GM20431 (cell line): Measurements from ENCODE around the gene NAP1L5.

Source experiments
- in situ Hi-C: fragments of 300-500 bp; cut with MseI, MboI; formaldehyde crosslinking; loops from one replicate; pipeline ENCODE4 v1.15.0; 2020; ENCODE audit warnings: low sequenced_read_pairs; ENCODE audit not compliant: unreplicated experiment

Gene NAP1L5

GRCh38 chr4:88697588-88698329 is at the start of gene NAP1L5:
TSS of gene NAP1L5 (minus strand) at chr4:88697829. CDS start at chr4:88697754, 75 bp downstream.
- in situ Hi-C loops, result no loop called here

- in situ Hi-C loops, result no loop called here
Observed at GRCh38 chr4:88747351-88747750, 49.7 kb upstream of the NAP1L5 start.

DNA sequence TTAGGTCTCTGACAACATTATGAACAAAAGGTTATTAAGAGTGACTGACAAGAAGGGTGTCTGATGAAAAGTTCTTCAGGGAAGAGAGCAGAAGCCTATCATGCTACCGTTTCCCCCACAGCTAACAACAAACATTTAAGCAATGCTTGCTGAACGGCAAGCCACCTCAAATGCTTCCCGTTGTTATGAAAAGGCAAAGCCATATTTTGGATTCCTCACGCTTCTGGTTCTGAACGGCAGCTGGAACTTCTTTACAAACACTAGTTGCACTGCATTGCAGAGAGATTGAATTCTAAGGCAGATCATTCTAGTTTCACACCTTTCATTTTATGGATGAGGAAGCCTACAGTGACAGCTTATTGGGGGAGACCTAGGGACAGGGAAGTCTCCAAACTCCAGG is 48.6 kb upstream of the NAP1L5 start:
- in situ Hi-C loops, result no loop called here

- in situ Hi-C loops, result no loop called here
Observed at GRCh38 chr4:88745581-88746163, 48.0 kb upstream of the NAP1L5 start.

DNA sequence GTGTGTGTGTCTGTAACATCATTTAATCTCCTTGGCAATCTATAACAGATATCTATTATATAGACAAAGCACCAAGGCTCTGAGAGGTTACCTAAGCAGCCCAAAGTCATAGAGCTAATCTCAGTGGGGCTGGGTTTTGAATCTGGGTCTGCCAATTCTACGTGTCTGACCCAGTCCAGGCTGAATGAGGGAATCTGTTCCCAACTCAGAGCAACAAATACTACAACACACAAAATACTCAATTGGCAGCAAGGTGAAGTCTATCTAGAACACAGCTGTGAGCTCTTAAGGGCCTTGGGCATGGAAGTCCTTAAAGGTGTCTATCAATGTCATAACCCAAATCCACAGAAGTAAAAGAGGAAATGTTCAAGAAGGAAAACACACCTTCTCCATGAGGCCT is 47.5 kb upstream of the NAP1L5 start:
- in situ Hi-C loops, result no loop called here

GRCh38 chr4:88744609-88745008 is 47.0 kb upstream of the NAP1L5 start:
- in situ Hi-C loops, result no loop called here

GRCh38 chr4:88743696-88744095 is 46.1 kb upstream of the NAP1L5 start:
- in situ Hi-C loops, result no loop called here

DNA sequence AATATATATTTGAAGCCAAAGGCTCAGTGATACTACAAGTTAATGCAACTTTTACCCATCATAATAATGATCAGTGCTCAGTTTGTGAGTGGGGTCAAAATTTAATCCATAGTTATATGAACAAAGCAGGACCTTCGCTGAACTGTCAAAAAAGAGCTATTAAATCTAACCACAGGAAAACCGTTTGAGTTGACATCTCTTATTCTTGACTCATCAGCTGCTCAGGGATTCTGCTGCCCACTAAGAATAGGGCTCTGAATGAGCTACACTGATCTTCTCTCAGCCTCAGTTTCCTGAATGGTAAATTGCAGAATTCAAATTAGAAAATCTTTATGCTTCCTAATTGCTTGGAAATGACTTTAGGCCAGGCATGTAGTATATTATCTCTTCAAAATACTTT is 44.9 kb upstream of the NAP1L5 start:
- in situ Hi-C loops, result no loop called here

- in situ Hi-C loops, result no loop called here
Observed at GRCh38 chr4:88738180-88738579, 40.6 kb upstream of the NAP1L5 start.

- in situ Hi-C loops, result no loop called here
Observed at GRCh38 chr4:88737307-88737941, 39.8 kb upstream of the NAP1L5 start.

DNA sequence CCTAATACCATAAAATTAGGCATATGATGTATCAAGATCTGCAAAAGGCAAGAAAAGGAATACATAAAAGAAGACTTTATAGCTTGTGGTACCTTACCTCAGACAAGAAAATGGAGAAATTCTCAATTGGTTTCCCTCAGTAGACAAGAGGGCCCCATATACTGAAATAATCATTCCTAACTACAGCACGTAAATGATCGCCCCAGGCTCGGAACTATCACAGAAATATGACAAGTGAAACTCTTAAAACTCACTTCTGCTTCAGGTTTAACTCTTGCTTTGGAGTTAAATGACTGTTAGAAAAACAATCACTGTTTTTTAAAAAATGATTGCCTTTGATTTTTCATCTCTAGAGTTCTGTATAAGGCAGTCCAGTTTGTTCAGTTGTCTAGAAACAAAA is 38.6 kb upstream of the NAP1L5 start:
- in situ Hi-C loops, result no loop called here

DNA sequence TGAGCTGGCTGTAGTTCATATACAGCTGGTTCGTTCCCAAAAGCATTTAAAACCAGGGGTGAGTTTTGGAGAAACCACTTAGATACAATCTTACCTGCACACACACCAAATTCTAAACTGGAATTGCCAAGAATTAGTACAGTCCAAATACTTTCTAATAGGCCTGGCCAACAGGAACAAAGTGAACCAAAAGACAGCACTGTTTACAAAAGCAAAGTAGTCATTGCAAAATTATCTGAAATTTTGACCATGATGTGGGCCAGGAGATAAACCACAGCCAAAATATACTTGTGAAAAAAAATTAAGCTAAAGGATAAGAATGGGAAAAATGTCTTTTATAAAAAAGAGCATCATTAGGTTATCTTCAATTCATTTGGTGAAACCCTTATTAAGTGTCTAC is 37.9 kb upstream of the NAP1L5 start:
- in situ Hi-C loops, result no loop called here

GRCh38 chr4:88734403-88734949 is 36.8 kb upstream of the NAP1L5 start:
- in situ Hi-C loops, result no loop called here

DNA sequence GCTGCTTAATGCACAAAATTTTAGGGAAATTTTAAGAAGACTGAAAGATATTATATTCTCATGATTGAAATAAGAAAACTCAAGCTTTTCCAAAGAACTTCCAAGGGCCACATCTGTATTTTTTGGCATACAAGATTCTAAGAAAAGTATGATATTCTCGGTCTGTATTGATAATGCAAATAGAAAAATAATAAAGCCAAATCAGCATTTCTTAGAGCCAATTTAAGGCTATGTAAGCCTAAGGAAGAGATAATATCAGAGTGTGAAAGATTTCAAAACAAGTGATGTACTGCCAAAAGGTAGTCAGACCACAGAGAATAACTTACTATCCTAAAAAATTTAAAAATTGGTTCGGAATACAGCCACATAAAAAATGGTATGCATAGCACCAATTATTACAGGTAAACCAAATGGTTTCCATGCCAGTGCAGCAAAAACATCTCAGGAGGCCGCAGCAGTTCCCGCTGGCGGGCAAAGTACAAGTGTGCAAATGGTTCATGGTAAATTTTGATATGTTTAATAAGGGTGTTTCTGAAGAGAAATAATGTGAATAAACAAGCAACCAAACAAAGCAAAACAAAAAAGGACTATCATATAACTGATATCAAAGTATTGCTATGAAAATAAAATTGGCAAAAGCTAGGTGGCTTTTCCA is 35.2 kb upstream of the NAP1L5 start:
- in situ Hi-C loops, result no loop called here

- in situ Hi-C loops, result no loop called here
Observed at GRCh38 chr4:88731381-88731780, 33.8 kb upstream of the NAP1L5 start.

DNA sequence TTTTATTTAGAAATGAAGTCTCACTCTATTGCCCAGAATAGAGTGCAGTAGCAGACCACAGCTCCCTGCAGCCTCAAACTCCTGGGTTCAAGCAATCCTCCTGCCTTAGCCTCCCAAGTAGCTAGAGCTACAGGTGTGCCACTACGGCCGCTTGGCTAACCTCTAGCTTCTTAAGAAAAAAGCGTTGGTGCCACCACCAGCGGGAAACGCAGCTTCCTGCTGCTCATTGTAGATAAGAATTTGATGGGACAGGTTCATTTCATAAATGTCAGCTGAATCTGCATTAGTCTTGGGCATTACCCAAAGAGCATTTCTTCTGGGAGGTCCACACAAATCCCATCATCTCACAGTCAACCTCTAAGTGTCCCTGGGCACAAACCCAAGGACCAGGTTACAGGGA is 33.2 kb upstream of the NAP1L5 start:
- in situ Hi-C loops, result no loop called here

DNA sequence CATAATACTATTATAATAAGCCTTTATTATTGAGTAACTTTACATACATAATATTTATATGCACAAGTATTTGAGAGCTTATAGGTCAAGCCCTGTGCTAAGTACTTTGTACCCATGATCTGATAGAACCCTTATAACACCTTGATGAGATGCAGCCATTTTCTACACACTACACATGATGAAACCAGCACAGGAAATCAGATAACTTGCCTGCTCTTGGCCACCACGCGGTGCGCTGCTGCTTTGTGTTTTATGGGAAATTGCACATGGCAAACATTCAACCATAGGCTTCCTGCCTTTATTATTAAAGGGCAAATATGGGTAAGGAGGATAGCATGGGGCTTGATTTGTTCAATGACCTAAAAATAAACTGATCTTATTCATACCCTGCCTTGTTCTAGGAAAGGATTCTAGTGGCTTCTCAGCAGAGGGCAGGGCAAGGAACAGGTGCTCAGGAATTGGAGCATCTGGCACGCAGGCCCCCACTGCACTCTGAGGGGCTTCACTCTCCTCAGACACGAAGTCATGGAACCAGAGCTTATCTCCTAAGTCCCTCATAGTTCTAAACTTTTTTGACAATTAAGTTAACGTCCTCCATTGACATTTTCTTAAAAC is 31.6 kb upstream of the NAP1L5 start:
- in situ Hi-C loops, result no loop called here

- in situ Hi-C loops, result no loop called here
Observed at GRCh38 chr4:88728146-88728545, 30.5 kb upstream of the NAP1L5 start.

DNA sequence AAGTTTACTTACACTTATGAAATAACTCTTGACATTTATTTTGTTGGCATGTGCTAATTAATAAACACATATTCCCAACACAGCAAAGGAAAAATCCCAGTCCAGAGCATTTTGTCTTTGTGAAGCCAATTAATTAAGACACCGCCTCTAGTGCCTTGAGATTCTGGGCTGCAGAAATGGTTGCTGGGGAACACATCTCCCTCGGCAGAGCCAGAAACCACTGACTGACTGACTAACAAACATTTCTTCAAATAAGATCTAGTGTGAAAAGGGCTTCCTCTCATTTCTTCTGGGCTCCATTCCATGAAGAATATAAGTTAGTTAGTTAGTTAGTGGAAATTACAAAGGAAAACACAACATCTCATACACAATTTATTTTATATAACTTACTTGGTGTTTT is 28.4 kb upstream of the NAP1L5 start:
- in situ Hi-C loops, result no loop called here

DNA sequence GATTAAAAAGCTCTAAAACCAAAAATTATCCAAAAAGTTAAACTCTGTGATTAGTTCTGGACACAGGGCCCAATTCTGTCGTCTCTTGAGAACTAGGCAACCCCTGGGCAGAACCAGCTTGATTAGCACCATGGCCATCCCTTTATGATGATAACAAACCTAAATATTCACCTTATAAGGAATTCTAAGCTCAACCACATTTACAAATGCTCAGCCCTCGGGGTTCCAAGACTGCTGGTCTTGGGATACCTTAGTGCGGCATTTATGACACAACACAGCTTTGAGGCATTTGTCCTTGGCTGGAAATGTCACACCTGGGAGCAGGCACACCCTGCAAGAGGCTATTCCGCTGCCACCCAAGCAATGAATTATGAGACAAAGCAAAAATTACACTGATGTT is 27.5 kb upstream of the NAP1L5 start:
- in situ Hi-C loops, result no loop called here
